Mesothelial cell of epicardium (in vitro differentiated cells): ENCODE measurements around the gene GOLGA6C. TPM values are rescaled to one million over a fixed set of nuclear protein-coding genes. Genes with fewer than 3 reads are reported as not detected.
"Not testable (repeated sequence)": the region's sequence is repeated elsewhere in the genome, so short reads cannot be mapped to it uniquely, and the experiment has no call there.

ENCODE experiments used
- DNase-seq, 2 experiments: peaks; one replicate each; pipeline ENCODE4 v3.0.0; 2021; ENCODE audit warnings: low spot score in 2 of 2; ENCODE audit not compliant: unreplicated experiment in 2 of 2
- H3K27ac Mint-ChIP-seq: 2 replicates; pipeline ENCODE4 v1.8.0; 2021; ENCODE audit warnings: mixed read lengths
- H3K27me3 Mint-ChIP-seq: 2 replicates; pipeline ENCODE4 v1.8.0; 2021; ENCODE audit warnings: low read depth, mixed read lengths
- H3K36me3 Mint-ChIP-seq: 2 replicates; pipeline ENCODE4 v1.8.0; 2021; ENCODE audit warnings: mixed read lengths
- H3K4me1 Mint-ChIP-seq: 2 replicates; pipeline ENCODE4 v1.8.0; 2021; ENCODE audit warnings: mixed read lengths
- H3K4me3 Mint-ChIP-seq: 2 replicates; pipeline ENCODE4 v1.8.0; 2021; ENCODE audit warnings: mild to moderate bottlenecking, moderate library complexity, mixed read lengths
- H3K9me3 Mint-ChIP-seq: 2 replicates; pipeline ENCODE4 v1.8.0; 2021; ENCODE audit warnings: mixed read lengths
- total RNA-seq: library from RNA; stranded (reverse); gene quantifications from 3 replicates; pipeline ENCODE4 v1.2.1, GENCODE V29; 2021
- TF ChIP-seq, protein P1 (sequence below): fragments of 200-600 bp; sonication (generic); IDR thresholded peaks from one replicate; pipeline ENCODE4 v1.5.0; 2021; ENCODE audit warnings: antibody characterized with exemption; ENCODE audit not compliant: unreplicated experiment

Gene GOLGA6C
- total RNA-seq, 1 donor from 2014 or later = 0.20 TPM

DNA sequence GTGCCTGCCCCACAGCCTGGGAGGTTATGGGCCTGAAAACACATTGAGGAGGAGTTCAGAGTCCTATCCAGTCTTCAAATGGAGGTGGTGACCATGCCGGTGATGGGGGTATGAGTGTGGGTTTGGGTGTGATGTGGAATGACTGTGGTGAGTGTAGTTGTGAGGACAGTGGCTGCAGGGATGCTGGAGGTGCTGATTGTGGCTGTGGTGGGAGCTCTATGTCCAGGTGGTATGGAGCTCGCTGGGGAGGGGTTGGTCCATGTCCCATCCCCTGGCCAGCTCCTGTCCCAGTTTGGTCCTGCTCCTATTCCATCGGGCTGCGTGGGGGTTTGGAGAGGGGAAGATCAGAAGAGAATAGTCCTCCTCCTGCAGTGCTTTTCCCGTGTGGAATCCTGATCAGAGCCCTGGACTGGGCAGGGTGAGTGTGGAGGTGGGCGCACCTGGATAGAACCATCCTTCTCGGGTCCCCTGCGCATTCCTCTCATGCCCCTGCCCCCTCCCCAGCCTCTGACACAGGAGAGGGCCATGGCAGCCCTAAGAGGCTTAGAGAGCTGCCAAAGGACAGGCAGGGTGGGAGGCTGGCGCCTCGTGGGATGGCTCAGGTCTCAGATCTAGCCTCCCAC is 23.0 kb upstream of the GOLGA6C start:
- H3K4me3 Mint-ChIP-seq = no peak overlapping the region
- no peak for DNase-seq
- no peaks in the 10 kb centered on the region for H3K4me1 Mint-ChIP-seq
- no peaks in the 10 kb centered on the region for H3K36me3 Mint-ChIP-seq
- H3K27ac Mint-ChIP-seq = no peak overlapping the region
- TF ChIP-seq, protein P1, sequence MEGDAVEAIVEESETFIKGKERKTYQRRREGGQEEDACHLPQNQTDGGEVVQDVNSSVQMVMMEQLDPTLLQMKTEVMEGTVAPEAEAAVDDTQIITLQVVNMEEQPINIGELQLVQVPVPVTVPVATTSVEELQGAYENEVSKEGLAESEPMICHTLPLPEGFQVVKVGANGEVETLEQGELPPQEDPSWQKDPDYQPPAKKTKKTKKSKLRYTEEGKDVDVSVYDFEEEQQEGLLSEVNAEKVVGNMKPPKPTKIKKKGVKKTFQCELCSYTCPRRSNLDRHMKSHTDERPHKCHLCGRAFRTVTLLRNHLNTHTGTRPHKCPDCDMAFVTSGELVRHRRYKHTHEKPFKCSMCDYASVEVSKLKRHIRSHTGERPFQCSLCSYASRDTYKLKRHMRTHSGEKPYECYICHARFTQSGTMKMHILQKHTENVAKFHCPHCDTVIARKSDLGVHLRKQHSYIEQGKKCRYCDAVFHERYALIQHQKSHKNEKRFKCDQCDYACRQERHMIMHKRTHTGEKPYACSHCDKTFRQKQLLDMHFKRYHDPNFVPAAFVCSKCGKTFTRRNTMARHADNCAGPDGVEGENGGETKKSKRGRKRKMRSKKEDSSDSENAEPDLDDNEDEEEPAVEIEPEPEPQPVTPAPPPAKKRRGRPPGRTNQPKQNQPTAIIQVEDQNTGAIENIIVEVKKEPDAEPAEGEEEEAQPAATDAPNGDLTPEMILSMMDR = no peak
- H3K27me3 Mint-ChIP-seq = peaks cover 18% of the 10 kb centered on the region
- no peaks in the 10 kb centered on the region for H3K9me3 Mint-ChIP-seq

DNA sequence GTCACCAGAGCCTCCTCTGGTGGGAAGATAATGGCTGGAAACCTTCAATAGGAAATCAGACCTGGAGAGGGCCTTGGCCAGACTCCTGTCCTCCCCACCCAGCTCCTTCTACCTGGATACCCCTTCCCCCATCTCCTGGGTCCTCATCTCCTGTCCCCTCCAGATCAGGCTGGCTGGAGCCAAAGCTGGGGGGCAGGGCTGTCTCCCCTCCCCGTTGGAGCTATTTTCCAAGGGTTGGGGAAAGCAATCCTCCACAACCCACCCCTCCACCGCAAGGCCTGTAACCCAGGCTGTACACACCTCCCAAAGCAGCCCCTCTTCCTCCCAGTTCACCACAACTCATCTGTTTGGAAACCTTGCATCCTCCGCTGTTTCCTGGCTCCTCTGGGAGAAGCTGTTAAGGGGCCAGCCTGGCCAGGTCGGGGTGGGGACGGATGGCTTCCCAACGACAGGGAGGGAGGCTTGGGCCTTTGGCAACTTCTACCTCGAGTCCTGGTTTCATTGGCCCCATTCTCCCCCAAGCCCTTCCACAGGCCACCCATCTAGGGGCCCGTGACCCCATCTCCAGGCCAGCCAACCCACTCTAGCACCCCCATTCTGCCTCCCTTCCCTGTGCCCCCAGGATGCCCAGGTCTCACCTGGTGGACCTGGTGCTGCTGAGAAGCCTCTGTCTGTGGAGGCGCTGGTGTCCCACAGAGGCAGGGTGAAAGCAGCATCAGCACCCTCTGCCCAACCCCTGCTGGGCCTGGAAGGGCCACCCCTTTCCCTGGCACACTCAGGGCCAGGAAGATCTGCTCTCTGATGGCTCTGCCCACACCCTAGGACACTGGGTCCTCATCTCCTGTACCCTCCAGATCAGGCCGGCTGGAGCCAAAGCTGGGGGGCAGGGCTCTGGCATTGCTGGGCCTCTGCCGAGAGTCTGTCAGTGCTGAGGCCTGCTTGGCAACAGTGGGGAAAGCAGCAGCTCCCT is 22.1 kb upstream of the GOLGA6C start:
- DNase-seq = no peak
- no peaks in the 10 kb centered on the region for H3K4me1 Mint-ChIP-seq
- H3K36me3 Mint-ChIP-seq = no peaks in the 10 kb centered on the region
- TF ChIP-seq, protein P1 = no peak
- H3K27ac Mint-ChIP-seq = no peak overlapping the region
- no peak overlapping the region for H3K4me3 Mint-ChIP-seq
- no peaks in the 10 kb centered on the region for H3K9me3 Mint-ChIP-seq
- H3K27me3 Mint-ChIP-seq = peaks cover 25% of the 10 kb centered on the region

DNA sequence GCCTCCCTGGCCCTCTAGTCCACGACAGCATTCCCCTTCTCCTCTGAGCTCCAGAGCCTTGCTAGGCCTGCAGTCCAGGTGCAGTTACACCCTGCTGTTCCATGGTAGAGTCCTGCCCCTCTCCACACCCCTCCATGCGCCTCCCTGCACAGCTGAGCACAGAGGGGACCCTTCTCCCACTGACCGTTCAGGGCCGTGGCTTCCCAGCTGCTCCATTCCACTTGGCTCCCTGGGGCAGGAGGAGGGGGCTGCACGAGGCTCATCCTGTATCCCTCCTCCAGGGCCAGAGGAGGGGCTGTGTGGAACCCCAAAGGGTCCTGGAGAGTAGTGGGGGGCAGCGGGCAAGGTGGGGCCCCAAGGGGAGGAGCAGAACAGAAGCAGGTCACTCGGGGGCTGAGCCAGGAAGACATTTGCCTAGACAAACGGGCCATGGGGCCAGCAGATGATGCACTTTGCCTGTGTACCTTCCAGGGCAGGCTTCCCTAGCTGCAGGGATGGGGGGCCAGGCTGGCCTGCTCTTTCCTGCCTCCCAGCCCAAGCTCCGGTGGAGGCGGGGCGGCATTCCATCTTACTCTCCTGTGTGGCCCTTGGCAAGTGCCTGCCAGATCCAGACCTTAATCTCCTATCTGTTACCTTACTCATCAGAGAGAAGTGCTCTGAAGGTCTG is 20.7 kb upstream of the GOLGA6C start:
- H3K4me3 Mint-ChIP-seq = no peak overlapping the region
- TF ChIP-seq, protein P1 = no peak
- no peaks in the 10 kb centered on the region for H3K36me3 Mint-ChIP-seq
- no peak overlapping the region for H3K27ac Mint-ChIP-seq
- H3K27me3 Mint-ChIP-seq = peaks cover 19% of the 10 kb centered on the region
- DNase-seq = no peak
- H3K9me3 Mint-ChIP-seq = no peaks in the 10 kb centered on the region
- H3K4me1 Mint-ChIP-seq = no peaks in the 10 kb centered on the region

DNA sequence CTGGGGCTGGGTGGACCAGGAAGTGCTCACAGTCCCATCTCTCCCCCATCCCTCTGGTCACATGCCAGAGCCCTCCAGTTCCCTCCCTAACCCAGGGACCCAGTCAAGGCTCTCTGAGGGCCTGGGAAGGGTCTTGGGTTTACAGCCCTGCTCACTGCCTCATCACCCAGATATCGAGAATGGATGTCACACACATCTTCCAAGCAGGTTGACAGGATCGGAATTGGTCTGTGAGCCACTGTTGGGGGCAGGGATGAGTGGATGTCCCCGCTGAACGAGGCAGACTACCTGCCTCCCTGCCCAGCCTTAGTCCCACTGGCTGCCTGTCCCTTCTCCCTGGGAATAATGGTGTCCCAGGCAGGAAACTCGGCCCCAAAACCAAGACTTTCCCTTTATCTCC is 20.0 kb upstream of the GOLGA6C start:
- Mint-ChIP-seq H3K27me3 (peaks cover 16% of the 10 kb centered on the region), H3K4me1 (no peaks in the 10 kb centered on the region), H3K9me3 (no peaks in the 10 kb centered on the region), H3K4me3 (no peak overlapping the region), H3K36me3 (no peaks in the 10 kb centered on the region), H3K27ac (no peak overlapping the region)
- DNase-seq = no peak
- TF ChIP-seq, protein P1 = no peak

DNA sequence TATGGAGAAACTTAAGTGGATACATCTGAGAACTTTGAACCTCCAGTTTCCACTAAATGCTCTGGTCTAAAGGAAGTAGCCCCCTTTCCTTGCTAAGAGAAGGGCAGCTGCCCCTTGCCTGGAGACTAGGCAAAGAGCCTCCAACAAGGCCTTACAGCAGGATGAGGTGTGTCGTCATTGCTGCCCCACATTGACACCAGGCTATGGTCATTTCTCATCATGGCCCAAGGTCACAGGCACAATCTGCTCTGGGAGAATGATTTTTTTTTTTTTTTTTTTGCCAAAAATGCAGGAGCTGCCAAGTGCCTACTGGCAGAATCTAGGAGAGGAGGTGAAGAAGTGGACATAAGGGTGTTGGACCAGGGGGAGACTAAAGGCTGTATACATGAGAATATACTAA is 12.4 kb upstream of the GOLGA6C start:
- not testable (repeated sequence) for H3K4me1 Mint-ChIP-seq, H3K4me3 Mint-ChIP-seq, DNase-seq, H3K9me3 Mint-ChIP-seq, H3K27ac Mint-ChIP-seq, H3K36me3 Mint-ChIP-seq
- H3K27me3 Mint-ChIP-seq = peaks cover 43% of the 10 kb centered on the region

DNA sequence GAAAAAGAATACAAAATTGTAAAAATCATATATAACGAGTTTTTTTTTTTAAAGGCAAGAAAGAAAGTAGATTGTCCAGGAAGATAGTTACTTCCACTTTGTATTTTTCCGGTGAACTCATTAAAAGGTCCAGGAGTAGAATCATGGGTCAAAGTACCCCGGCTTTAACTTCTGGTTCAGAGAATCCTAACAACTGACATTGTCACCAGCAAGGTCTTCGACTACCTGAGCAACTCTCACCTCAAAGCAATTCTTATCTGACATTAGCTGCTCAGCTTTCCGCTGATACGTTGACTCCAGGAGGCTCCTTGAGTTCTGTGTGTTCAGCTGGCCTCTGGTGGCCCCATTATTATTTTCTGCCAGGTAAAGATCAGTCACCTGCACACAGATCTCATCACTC is 9.1 kb upstream of the GOLGA6C start:
- H3K4me1 Mint-ChIP-seq, H3K4me3 Mint-ChIP-seq, H3K9me3 Mint-ChIP-seq, DNase-seq, H3K27ac Mint-ChIP-seq, H3K36me3 Mint-ChIP-seq: not testable (repeated sequence)
- peaks cover 58% of the 10 kb centered on the region for H3K27me3 Mint-ChIP-seq
